Erythroblast (primary cell): ENCODE data around the gene CHTF8.

Experiments
- GATA1 ChIP-seq: IDR thresholded peaks from 2 replicates; pipeline ENCODE4 v1.6.1; 2011; ENCODE audit warnings: low read depth, mild to moderate bottlenecking, control low read depth, low read length, moderate library complexity
- POLR2A ChIP-seq: IDR thresholded peaks from 2 replicates; pipeline ENCODE4 v1.6.1; 2011; ENCODE audit warnings: mild to moderate bottlenecking, low read length

DNA sequence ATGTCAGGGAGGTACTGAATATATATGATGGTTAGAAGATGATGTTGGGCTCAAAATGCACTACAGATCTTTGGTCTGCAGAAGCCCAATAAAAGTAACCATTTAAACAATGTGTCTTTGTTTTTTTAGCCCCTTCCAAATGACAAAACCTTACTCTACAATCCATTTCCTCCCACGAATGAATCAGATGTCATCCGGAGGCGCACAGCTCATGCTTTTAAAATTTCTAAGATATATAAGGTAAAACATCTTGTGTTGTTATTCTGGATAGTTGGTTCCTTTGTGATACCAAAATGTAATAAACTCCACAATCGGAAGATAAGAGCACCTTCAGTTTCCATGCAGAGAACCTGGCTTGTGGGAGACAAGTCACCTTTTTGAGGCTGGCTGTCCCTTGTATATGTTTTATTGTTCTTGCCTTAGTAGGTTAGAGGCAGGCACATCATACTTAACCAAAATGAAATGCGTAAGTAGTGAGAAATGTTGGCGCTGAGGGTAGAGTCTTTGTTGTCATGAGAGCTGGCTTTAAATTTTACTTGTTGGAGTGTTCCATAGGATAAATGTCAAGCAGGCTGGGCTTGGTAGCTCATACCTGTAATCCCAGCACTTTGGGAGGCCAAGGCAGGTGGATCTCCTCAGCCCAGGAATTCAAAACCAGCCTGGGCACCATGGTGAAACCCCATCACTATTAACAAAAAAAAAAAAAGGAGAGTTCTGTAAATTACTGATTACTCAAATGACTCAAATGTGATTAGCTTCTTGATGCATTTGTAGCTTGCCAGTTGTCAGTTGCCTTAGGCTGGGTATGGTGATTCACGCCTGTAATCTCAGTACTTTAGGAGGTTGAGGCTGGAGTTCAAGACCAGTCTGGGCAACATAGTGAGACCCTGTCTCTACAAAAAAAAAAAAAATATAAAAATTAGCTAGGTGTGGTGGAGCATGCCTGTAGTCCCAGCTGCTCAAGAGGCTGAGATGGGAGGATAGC is 34.9 kb upstream of the CHTF8 start:
- TF ChIP-seq POLR2A (no peak), GATA1 (no peak)
